CD14-positive monocyte (primary cell): Measurements from ENCODE around the gene C16orf74. TPM values are rescaled to one million over a fixed set of nuclear protein-coding genes. Genes with fewer than 3 reads are reported as not detected.

ENCODE experiments used
- DNase-seq, 3 donors: peaks; one replicate each; pipeline ENCODE4 v3.0.0-alpha.2; 2011 to 2022
- H2AFZ ChIP-seq: 2 replicates; pipeline ENCODE4 v1.6.0; 2012; ENCODE audit warnings: mild to moderate bottlenecking, low read depth, low read length, inconsistent platforms; ENCODE audit not compliant: insufficient read depth, poor library complexity, severe bottlenecking
- H3K27ac ChIP-seq, 2 donors: 1 replicate in 1 of 2; 2 replicates in 1 of 2; pipeline ENCODE4 v1.5.1; 2012 to 2013; ENCODE audit warnings: low read length in 2 of 2, control low read depth in 1 of 2, inconsistent platforms in 1 of 2, low read depth in 1 of 2, mild to moderate bottlenecking in 1 of 2
- H3K27me3 ChIP-seq, 2 donors: one replicate each; pipeline versions ENCODE4 v1.6.0 to v1.6.1; 2011 to 2013; ENCODE audit warnings: low read length in 2 of 2; ENCODE audit not compliant: control insufficient read depth in 2 of 2, insufficient read depth in 2 of 2
- H3K36me3 ChIP-seq, 2 donors: replicated peaks in 1 of 2; 1 replicate in 1 of 2; 2 replicates in 1 of 2; pipeline versions ENCODE4 v1.5.1 to v1.6.1; 2012 to 2013; ENCODE audit warnings: low read length in 2 of 2, control low read depth in 1 of 2, inconsistent platforms in 1 of 2, mild to moderate bottlenecking in 1 of 2; ENCODE audit not compliant: insufficient read depth in 2 of 2, control insufficient read depth in 1 of 2
- H3K4me1 ChIP-seq, 2 donors: 1 replicate in 1 of 2; 2 replicates in 1 of 2; pipeline versions ENCODE4 v1.5.1 to v1.6.1; 2012 to 2013; ENCODE audit warnings: low read length in 2 of 2, control low read depth in 1 of 2, inconsistent platforms in 1 of 2, mild to moderate bottlenecking in 1 of 2, moderate library complexity in 1 of 2; ENCODE audit not compliant: insufficient read depth in 2 of 2, control insufficient read depth in 1 of 2
- H3K4me2 ChIP-seq: replicated peaks from 2 replicates; pipeline ENCODE3; 2012; ENCODE audit warnings: low read length, moderate library complexity, mild to moderate bottlenecking; ENCODE audit not compliant: poor library complexity, severe bottlenecking; ENCODE audit errors: extremely low read depth
- H3K4me3 ChIP-seq, 3 experiments: fragments of 200-600 bp in 1 of 3; sonication (generic) in 1 of 3; replicated peaks in 1 of 3; 1 replicate in 2 of 3; 2 replicates in 1 of 3; pipeline ENCODE4 v1.5.1; 2011 to 2013; ENCODE audit warnings: low read length in 3 of 3, mild to moderate bottlenecking in 3 of 3, control low read depth in 2 of 3, low read depth in 2 of 3, inconsistent platforms in 1 of 3, moderate library complexity in 1 of 3
- H3K79me2 ChIP-seq: 2 replicates; pipeline ENCODE4 v1.6.0; 2012; ENCODE audit warnings: mild to moderate bottlenecking, control low read depth, inconsistent platforms, low read length, moderate library complexity; ENCODE audit not compliant: insufficient read depth
- H3K9ac ChIP-seq: 2 replicates; pipeline ENCODE4 v1.6.0; 2017; ENCODE audit warnings: low read length, mild to moderate bottlenecking; ENCODE audit not compliant: insufficient read depth, poor library complexity, severe bottlenecking
- H3K9me3 ChIP-seq, 2 donors: replicated peaks in 1 of 2; 1 replicate in 1 of 2; 2 replicates in 1 of 2; pipeline versions ENCODE4 v1.5.1 to v1.6.1; 2012 to 2013; ENCODE audit warnings: low read length in 2 of 2, control low read depth in 1 of 2; ENCODE audit not compliant: control insufficient read depth in 1 of 2, insufficient read depth in 1 of 2
- H4K20me1 ChIP-seq: 2 replicates; pipeline ENCODE4 v1.6.0; 2012; ENCODE audit warnings: mild to moderate bottlenecking, low read length, control low read depth, moderate library complexity; ENCODE audit not compliant: insufficient read depth
- H3K27ac Mint-ChIP-seq, 7 donors: one replicate each; pipeline ENCODE4 v1.8.0; 2020; ENCODE audit warnings: mild to moderate bottlenecking in 7 of 7, mixed read lengths in 7 of 7, moderate library complexity in 6 of 7, inconsistent platforms in 2 of 7
- H3K27me3 Mint-ChIP-seq, 3 donors: one replicate each; pipeline ENCODE4 v1.8.0; 2021 to 2022; ENCODE audit warnings: low read depth in 3 of 3, mild to moderate bottlenecking in 3 of 3, mixed read lengths in 3 of 3, moderate library complexity in 3 of 3, inconsistent platforms in 1 of 3
- H3K36me3 Mint-ChIP-seq, 2 donors: one replicate each; pipeline ENCODE4 v1.8.0; 2020; ENCODE audit warnings: mixed read lengths in 2 of 2, inconsistent platforms in 1 of 2, mild to moderate bottlenecking in 1 of 2
- H3K4me1 Mint-ChIP-seq: one replicate; pipeline ENCODE4 v1.8.0; 2020; ENCODE audit warnings: mild to moderate bottlenecking, mixed read lengths
- H3K4me3 Mint-ChIP-seq, 2 donors: one replicate each; pipeline ENCODE4 v1.8.0; 2020; ENCODE audit warnings: mild to moderate bottlenecking in 2 of 2, mixed read lengths in 2 of 2, moderate library complexity in 1 of 2
- H3K9me3 Mint-ChIP-seq, 7 donors: one replicate each; pipeline ENCODE4 v1.8.0; 2020 to 2022; ENCODE audit warnings: mixed read lengths in 7 of 7, mild to moderate bottlenecking in 6 of 7, moderate library complexity in 6 of 7, inconsistent platforms in 2 of 7
- CTCF ChIP-seq: fragments of 200-600 bp; IDR thresholded peaks from one replicate; pipeline ENCODE4 v1.8.0; 2022; ENCODE audit warnings: antibody characterized with exemption, mild to moderate bottlenecking
- WGBS: methylation state at CpG from one replicate; pipeline ENCODE4 v1.1.5; 2013; ENCODE audit warnings: missing lambda C conversion rate; ENCODE audit not compliant: insufficient coverage; 5-methylcytosine and 5-hydroxymethylcytosine counted together
- intact Hi-C, 2 donors: fragments of 100-400 bp; cut with micrococcal nuclease; formaldehyde crosslinking; loops; one replicate each; pipeline versions ENCODE4 v1.15.0 to v1.15.1; 2023
- polyA plus RNA-seq, 3 donors: library from polyadenylated mRNA; depleted of rRNA in 1 of 3; unstranded in 2 of 3; stranded (reverse) in 1 of 3; fragments of 300-500 nt in 2 of 3; fragments of >200 nt in 1 of 3; fragmentation: Illumina TruSeq in 2 of 3; gene quantifications; 1 replicate in 2 of 3; 2 replicates in 1 of 3; pipeline ENCODE4 v1.2.3, GENCODE V29; 2012 to 2021

C16orf74 gene
- polyA plus RNA-seq, 3 donors = 11.3 to 26.6 (median 24.1) TPM

- Histone ChIP-seq H2AFZ (no peak overlapping the region), H3K9ac (no peak overlapping the region), H3K36me3 (peaks cover 96 to 100% of the 10 kb centered on the region in 2 donors), H3K27me3 (no peaks in the 10 kb centered on the region), H4K20me1 (no peaks in the 10 kb centered on the region), H3K4me2 (no peak overlapping the region), H3K4me3 (no peak overlapping the region), H3K4me1 (no peaks in the 10 kb centered on the region), H3K9me3 (no peaks in the 10 kb centered on the region), H3K79me2 (no peaks in the 10 kb centered on the region), H3K27ac (no peak overlapping the region)
- Mint-ChIP-seq H3K27ac (peak overlapping the region in 1 of 7 donors; percentile 40), H3K27me3 (no peaks in the 10 kb centered on the region), H3K9me3 (no peaks in the 10 kb centered on the region), H3K4me1 (no peaks in the 10 kb centered on the region), H3K4me3 (no peak overlapping the region), H3K36me3 (peaks cover 93 to 99% of the 10 kb centered on the region in 2 donors)
- no peak for TF ChIP-seq CTCF
- no peak for DNase-seq
- 96% methylated on average over 10 of the region's 16 CpGs for WGBS
- intact Hi-C loops = no loop called here
These were observed 83.0 kb downstream of the C16orf74 start for GRCh38 chr16:85667841-85668413.

DNA sequence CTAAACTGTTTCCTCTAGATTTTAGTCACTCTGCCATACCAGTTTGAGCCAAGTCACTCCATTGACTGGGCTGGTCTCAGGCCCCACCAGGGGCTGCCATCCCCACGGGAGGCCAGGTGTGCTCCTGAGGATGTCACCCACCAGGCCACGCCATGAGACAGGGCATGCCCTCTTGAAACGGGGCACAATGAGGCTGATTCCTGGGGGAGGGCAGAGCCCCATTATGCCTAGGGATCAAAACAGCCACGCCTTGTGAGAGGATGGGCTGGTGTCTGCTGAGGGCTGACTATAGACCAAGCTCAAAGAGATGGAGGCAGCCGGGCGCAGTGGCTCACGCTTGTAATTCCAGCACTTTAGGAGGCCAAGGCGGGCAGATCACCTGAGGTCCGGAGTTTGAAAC lies 83.6 kb downstream of the C16orf74 start:
- peak overlapping the region in 1 of 7 donors; percentile 31 for H3K27ac Mint-ChIP-seq
- no peak for DNase-seq

More for the DNA sequence above, 83.6 kb downstream of the C16orf74 start:
- Mint-ChIP-seq H3K36me3 (peaks cover 92 to 99% of the 10 kb centered on the region in 2 donors), H3K9me3 (no peaks in the 10 kb centered on the region), H3K4me1 (no peaks in the 10 kb centered on the region), H3K4me3 (no peak overlapping the region), H3K27me3 (no peaks in the 10 kb centered on the region)
- no peaks in the 10 kb centered on the region for H3K4me1 ChIP-seq
- intact Hi-C loops = no loop called here
- H3K9me3 ChIP-seq = no peaks in the 10 kb centered on the region
- no peak for TF ChIP-seq CTCF
- 100% methylated on average over 9 of the region's 9 CpGs for WGBS
- no peak overlapping the region for H3K4me2 ChIP-seq
- H3K4me3 ChIP-seq = no peak overlapping the region
- no peaks in the 10 kb centered on the region for H4K20me1 ChIP-seq
- H3K36me3 ChIP-seq = peaks cover 96 to 100% of the 10 kb centered on the region in 2 donors
- H3K9ac ChIP-seq = no peak overlapping the region
- H2AFZ ChIP-seq = no peak overlapping the region
- no peaks in the 10 kb centered on the region for H3K27me3 ChIP-seq
- no peak overlapping the region for H3K27ac ChIP-seq
- no peaks in the 10 kb centered on the region for H3K79me2 ChIP-seq
